Loucy (cell line): ENCODE results near the gene NELFCD.

Experiments used
- H2AFZ ChIP-seq: fragments of 200-600 bp; sonication (generic); 2 replicates; pipeline ENCODE4 v1.6.0; 2016; ENCODE audit warnings: antibody characterized with exemption, mild to moderate bottlenecking, low read length, moderate library complexity
- H3F3A ChIP-seq: fragments of 200-600 bp; 2 replicates; pipeline ENCODE4 v1.6.0; 2016; ENCODE audit warnings: antibody characterized with exemption, low read depth, mild to moderate bottlenecking
- H3K27me3 ChIP-seq: fragments of 200-600 bp; sonication (generic); 2 replicates; pipeline ENCODE4 v1.6.1; 2014; ENCODE audit warnings: low read length, mild to moderate bottlenecking; ENCODE audit not compliant: insufficient read depth, poor library complexity, severe bottlenecking
- H3K36me3 ChIP-seq: fragments of 200-600 bp; sonication (generic); 2 replicates; pipeline ENCODE4 v1.6.1; 2016; ENCODE audit warnings: low read length; ENCODE audit not compliant: insufficient read depth
- H3K4me1 ChIP-seq: fragments of 200-600 bp; sonication (generic); 2 replicates; pipeline ENCODE4 v1.5.1; 2014; ENCODE audit warnings: low read length, mild to moderate bottlenecking; ENCODE audit not compliant: insufficient read depth, poor library complexity, severe bottlenecking
- H3K4me2 ChIP-seq: fragments of 200-600 bp; sonication (generic); 2 replicates; pipeline ENCODE4 v1.6.0; 2014; ENCODE audit warnings: antibody characterized with exemption, low read length, low read depth, mild to moderate bottlenecking; ENCODE audit not compliant: poor library complexity, severe bottlenecking
- H3K4me3 ChIP-seq: fragments of 200-600 bp; sonication (generic); 2 replicates; pipeline ENCODE4 v1.5.1; 2014; ENCODE audit warnings: low read length, mild to moderate bottlenecking, mixed read lengths; ENCODE audit not compliant: poor library complexity, severe bottlenecking
- H3K79me2 ChIP-seq: fragments of 200-600 bp; sonication (generic); 2 replicates; pipeline ENCODE4 v1.6.1; 2014; ENCODE audit warnings: low read length; ENCODE audit not compliant: insufficient read depth
- H3K9ac ChIP-seq: fragments of 200-600 bp; sonication (generic); 2 replicates; pipeline ENCODE4 v1.6.0; 2014; ENCODE audit warnings: mild to moderate bottlenecking, low read depth, low read length, moderate library complexity; ENCODE audit not compliant: poor library complexity, severe bottlenecking
- H3K9me2 ChIP-seq: fragments of 200-600 bp; sonication (generic); replicated peaks from 2 replicates; pipeline ENCODE4 v1.6.1; 2016; ENCODE audit warnings: low read depth, low read length, mixed read lengths
- H3K9me3 ChIP-seq: fragments of 200-600 bp; sonication (generic); 2 replicates; pipeline ENCODE4 v1.6.1; 2014; ENCODE audit warnings: mild to moderate bottlenecking, antibody characterized with exemption, low read length, low read depth; ENCODE audit not compliant: insufficient read depth
- H4K20me1 ChIP-seq: fragments of 200-600 bp; sonication (generic); 2 replicates; pipeline ENCODE4 v1.6.0; 2014; ENCODE audit warnings: antibody characterized with exemption, low read length, mild to moderate bottlenecking; ENCODE audit not compliant: insufficient read depth, poor library complexity, severe bottlenecking
- EZH2phosphoT487 ChIP-seq: fragments of 200-600 bp; IDR thresholded peaks from 2 replicates; pipeline ENCODE4 v1.6.1; 2018; ENCODE audit warnings: antibody characterized with exemption, mild to moderate bottlenecking, moderate library complexity, borderline replicate concordance
- TF ChIP-seq, protein P1 (sequence below): fragments of 200-600 bp; sonication (generic); conservative IDR thresholded peaks from 2 replicates; pipeline ENCODE4 v1.5.1; 2014; ENCODE audit warnings: mild to moderate bottlenecking, antibody characterized with exemption, low read length

NELFCD gene

GRCh38 chr20:58973179-58973578 is 7.9 kb upstream of the NELFCD start:
- no peaks in the 10 kb centered on the region for H3K27me3 ChIP-seq
- no peak overlapping the region for H3K9ac ChIP-seq
- H4K20me1 ChIP-seq, result no peaks in the 10 kb centered on the region
- no peak overlapping the region for H3K4me2 ChIP-seq
- no peaks in the 10 kb centered on the region for H3K9me2 ChIP-seq
- no peaks in the 10 kb centered on the region for H3K4me1 ChIP-seq
- TF ChIP-seq, protein P1, sequence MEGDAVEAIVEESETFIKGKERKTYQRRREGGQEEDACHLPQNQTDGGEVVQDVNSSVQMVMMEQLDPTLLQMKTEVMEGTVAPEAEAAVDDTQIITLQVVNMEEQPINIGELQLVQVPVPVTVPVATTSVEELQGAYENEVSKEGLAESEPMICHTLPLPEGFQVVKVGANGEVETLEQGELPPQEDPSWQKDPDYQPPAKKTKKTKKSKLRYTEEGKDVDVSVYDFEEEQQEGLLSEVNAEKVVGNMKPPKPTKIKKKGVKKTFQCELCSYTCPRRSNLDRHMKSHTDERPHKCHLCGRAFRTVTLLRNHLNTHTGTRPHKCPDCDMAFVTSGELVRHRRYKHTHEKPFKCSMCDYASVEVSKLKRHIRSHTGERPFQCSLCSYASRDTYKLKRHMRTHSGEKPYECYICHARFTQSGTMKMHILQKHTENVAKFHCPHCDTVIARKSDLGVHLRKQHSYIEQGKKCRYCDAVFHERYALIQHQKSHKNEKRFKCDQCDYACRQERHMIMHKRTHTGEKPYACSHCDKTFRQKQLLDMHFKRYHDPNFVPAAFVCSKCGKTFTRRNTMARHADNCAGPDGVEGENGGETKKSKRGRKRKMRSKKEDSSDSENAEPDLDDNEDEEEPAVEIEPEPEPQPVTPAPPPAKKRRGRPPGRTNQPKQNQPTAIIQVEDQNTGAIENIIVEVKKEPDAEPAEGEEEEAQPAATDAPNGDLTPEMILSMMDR, result no peak
- no peak for TF ChIP-seq EZH2phosphoT487
- H3K36me3 ChIP-seq, result no peaks in the 10 kb centered on the region
- no peaks in the 10 kb centered on the region for H3K9me3 ChIP-seq
- H2AFZ ChIP-seq, result no peak overlapping the region
- no peaks in the 10 kb centered on the region for H3K79me2 ChIP-seq
- no peak overlapping the region for H3K4me3 ChIP-seq
- no peaks in the 10 kb centered on the region for H3F3A ChIP-seq

- Histone ChIP-seq H3K4me1 (no peaks in the 10 kb centered on the region), H3K9ac (no peak overlapping the region), H3F3A (no peaks in the 10 kb centered on the region)
These were observed 7.2 kb upstream of the NELFCD start for GRCh38 chr20:58973866-58974265.

GRCh38 chr20:58975353-58975752 is 5.7 kb upstream of the NELFCD start:
- 0 out of 2 replicates have a peak, but pooled peaks cover under 1% of the 10 kb centered on the region for H3K79me2 ChIP-seq
- H3K4me2 ChIP-seq, result no peak overlapping the region
- no peak for TF ChIP-seq EZH2phosphoT487
- TF ChIP-seq, protein P1, result no peak
- H3K9me3 ChIP-seq, result no peaks in the 10 kb centered on the region
- no peaks in the 10 kb centered on the region for H3K36me3 ChIP-seq
- no peaks in the 10 kb centered on the region for H3K9me2 ChIP-seq
- H3K27me3 ChIP-seq, result no peaks in the 10 kb centered on the region
- no peaks in the 10 kb centered on the region for H4K20me1 ChIP-seq
- H3F3A ChIP-seq, result no peaks in the 10 kb centered on the region
- H2AFZ ChIP-seq, result no peak overlapping the region
- H3K9ac ChIP-seq, result no peak overlapping the region
- H3K4me3 ChIP-seq, result no peak overlapping the region
- H3K4me1 ChIP-seq, result no peaks in the 10 kb centered on the region

More at GRCh38 chr20:58973866-58974265, 7.2 kb upstream of the NELFCD start:
- Histone ChIP-seq H3K27me3 (no peaks in the 10 kb centered on the region), H4K20me1 (no peaks in the 10 kb centered on the region), H3K79me2 (no peaks in the 10 kb centered on the region), H3K4me3 (no peak overlapping the region), H3K36me3 (no peaks in the 10 kb centered on the region), H2AFZ (no peak overlapping the region), H3K4me2 (no peak overlapping the region), H3K9me2 (no peaks in the 10 kb centered on the region), H3K9me3 (no peaks in the 10 kb centered on the region)
- TF ChIP-seq EZH2phosphoT487, result no peak
- TF ChIP-seq, protein P1, result no peak
